Measurements from ENCODE around the gene NRXN3.

- TF ChIP-seq CTCF (conservative IDR thresholded peaks at IDR 0.05 in 1 of 2, IDR thresholded peaks at IDR 0.05 in 1 of 2; ENCODE audit: extremely low read depth in 1 of 2, insufficient read depth in 1 of 2, low read depth in 1 of 2, low read length in 2 of 2) (no peak), EZH2 (IDR thresholded peaks at IDR 0.05; ENCODE audit: borderline replicate concordance, low read length) (no peak)
Measured at GRCh38 chr14:79670811-79671210, 1500.6 kb downstream of the NRXN3 start.

Measured in mammary epithelial cell (primary cell).